ENCODE measurements around the gene DRG1. TPM values are rescaled to one million over a fixed set of nuclear protein-coding genes. Genes with fewer than 3 reads are reported as not detected.

Gene DRG1
- total RNA-seq, 4 donors from 2014 or later, result 4.6 to 39.2 (median 26.3) TPM

- Histone ChIP-seq H3K27me3 (no peaks in the 10 kb centered on the region), H3K27ac (no peak overlapping the region), H3K36me3 (peaks cover 0 to 31% (median 11%) of the 10 kb centered on the region in 4 donors), H3K4me1 (no peaks in the 10 kb centered on the region), H3K9me3 (no peaks in the 10 kb centered on the region), H3K4me3 (no peak overlapping the region)
- 56 to 67% methylated on average over 3 of the region's 3 CpGs for WGBS, 2 donors (ENCODE audit: low coverage in 1 of 2)
- no peak for DNase-seq
- TF ChIP-seq CTCF (IDR thresholded peaks at IDR 0.05) (no peak), EP300 (IDR thresholded peaks at IDR 0.05; ENCODE audit: low read depth) (no peak), POLR2AphosphoS5 (IDR thresholded peaks at IDR 0.05) (no peak), POLR2A (IDR thresholded peaks at IDR 0.05) (no peak)
- intact Hi-C loops (cut with DNase I; ENCODE audit: low total_unique reads) (no loop called here), in situ Hi-C loops (cut with MboI; ENCODE audit: low pct_ligation_motif_present in 1 of 4, low pct_unique_long_range_greater_than_20kb in 1 of 4, low sequenced_read_pairs in 3 of 4) (loop anchor here in 1 of 4 donors (25.0 kb wide), 1 partner anchor 109 kb away; the partner anchor contains the start of gene PATZ1)
Observed at GRCh38 chr22:31446208-31446607, 46.8 kb downstream of the DRG1 start.

DNA sequence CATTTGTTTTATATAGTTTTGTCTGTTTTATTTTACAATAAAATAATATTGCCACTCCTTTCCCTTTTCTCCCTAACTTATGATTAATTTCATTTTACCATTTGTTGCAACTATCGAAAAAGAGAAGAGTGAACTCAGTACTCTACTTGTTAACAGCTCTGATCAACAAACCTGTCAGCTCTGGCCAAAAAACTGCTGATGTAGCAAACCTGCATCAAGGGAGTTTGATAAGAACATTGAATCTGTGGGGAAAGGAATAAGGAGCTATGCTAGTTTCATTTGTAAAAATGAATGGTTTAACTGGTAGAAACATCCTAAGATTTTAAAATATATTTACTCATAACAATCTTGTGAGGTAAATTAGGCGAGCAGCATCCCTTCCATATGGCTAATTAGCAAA is 47.4 kb downstream of the DRG1 start:
- intact Hi-C loops (cut with DNase I; ENCODE audit: low total_unique reads), result no loop called here
- H3K36me3 ChIP-seq, result peaks cover 0 to 26% (median 10%) of the 10 kb centered on the region in 4 donors
- 95 to 97% methylated on average over 2 of the region's 2 CpGs for WGBS, 2 donors (ENCODE audit: low coverage in 1 of 2)
- H3K4me1 ChIP-seq, result no peaks in the 10 kb centered on the region
- no peak overlapping the region for H3K4me3 ChIP-seq
- no peaks in the 10 kb centered on the region for H3K27me3 ChIP-seq
- in situ Hi-C loops (cut with MboI; ENCODE audit: low pct_ligation_motif_present in 1 of 4, low pct_unique_long_range_greater_than_20kb in 1 of 4, low sequenced_read_pairs in 3 of 4), result loop anchor here in 1 of 4 donors (25.0 kb wide), 1 partner anchor 109 kb away; the partner anchor contains the start of gene PATZ1
- H3K9me3 ChIP-seq, result no peaks in the 10 kb centered on the region
- TF ChIP-seq POLR2A (IDR thresholded peaks at IDR 0.05) (no peak), POLR2AphosphoS5 (IDR thresholded peaks at IDR 0.05) (no peak)
- DNase-seq, result no peak
- no peak overlapping the region for H3K27ac ChIP-seq

- H3K9me3 ChIP-seq, result no peaks in the 10 kb centered on the region
- TF ChIP-seq EP300 (IDR thresholded peaks at IDR 0.05; ENCODE audit: low read depth) (no peak), CTCF (IDR thresholded peaks at IDR 0.05) (no peak), POLR2AphosphoS5 (IDR thresholded peaks at IDR 0.05) (no peak), POLR2A (IDR thresholded peaks at IDR 0.05) (no peak)
- DNase-seq, result no peak
- in situ Hi-C loops (cut with MboI; ENCODE audit: low pct_ligation_motif_present in 1 of 4, low pct_unique_long_range_greater_than_20kb in 1 of 4, low sequenced_read_pairs in 3 of 4) (loop anchor here in 1 of 4 donors (25.0 kb wide), 1 partner anchor 110 kb away; the partner anchor contains the start of gene PATZ1), intact Hi-C loops (cut with DNase I; ENCODE audit: low total_unique reads) (no loop called here)
- no peak overlapping the region for H3K27ac ChIP-seq
- H3K36me3 ChIP-seq, result peaks cover 0 to 23% (median 7%) of the 10 kb centered on the region in 4 donors
- H3K4me3 ChIP-seq, result no peak overlapping the region
- WGBS, 2 donors (ENCODE audit: low coverage in 1 of 2), result 91 to 96% methylated on average over 3 of the region's 3 CpGs
- H3K27me3 ChIP-seq, result no peaks in the 10 kb centered on the region
- no peaks in the 10 kb centered on the region for H3K4me1 ChIP-seq
Observed at GRCh38 chr22:31447337-31447736, 47.9 kb downstream of the DRG1 start.

DNA sequence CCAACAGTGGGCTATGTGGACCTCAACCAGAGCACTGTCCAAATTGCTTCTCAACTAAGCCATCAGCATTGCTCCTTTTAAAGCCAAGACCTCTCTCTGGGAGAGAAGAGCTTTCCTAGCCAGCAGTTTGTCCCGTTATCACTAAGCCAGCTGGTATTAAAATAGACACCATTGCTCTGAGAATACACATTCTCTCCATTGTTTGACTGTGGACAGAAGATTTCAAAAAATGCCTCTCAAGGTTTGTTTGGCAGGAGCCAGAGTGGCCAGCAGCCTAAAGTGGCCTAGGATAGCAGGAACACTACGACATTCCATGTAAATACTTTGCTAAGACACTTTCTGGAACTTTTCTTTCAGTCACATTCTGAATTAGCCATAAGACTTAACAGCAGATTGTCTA is 49.0 kb downstream of the DRG1 start:
- H3K4me3 ChIP-seq, result no peak overlapping the region
- H3K36me3 ChIP-seq, result peaks cover 0 to 24% (median 9%) of the 10 kb centered on the region in 4 donors
- in situ Hi-C loops (cut with MboI; ENCODE audit: low pct_ligation_motif_present in 1 of 4, low pct_unique_long_range_greater_than_20kb in 1 of 4, low sequenced_read_pairs in 3 of 4) (loop anchor here in 1 of 4 donors (25.0 kb wide), 1 partner anchor 111 kb away; the partner anchor contains the start of gene PATZ1), intact Hi-C loops (cut with DNase I; ENCODE audit: low total_unique reads) (no loop called here)
- WGBS, 2 donors (ENCODE audit: low coverage in 1 of 2), result 75 to 88% methylated on average over 1 to 2 of the region's 2 CpGs
- TF ChIP-seq POLR2AphosphoS5 (IDR thresholded peaks at IDR 0.05) (no peak), POLR2A (IDR thresholded peaks at IDR 0.05) (no peak), EP300 (IDR thresholded peaks at IDR 0.05; ENCODE audit: low read depth) (no peak), CTCF (IDR thresholded peaks at IDR 0.05) (no peak)
- no peak for DNase-seq
- no peaks in the 10 kb centered on the region for H3K9me3 ChIP-seq
- no peaks in the 10 kb centered on the region for H3K27me3 ChIP-seq
- no peak overlapping the region for H3K27ac ChIP-seq
- H3K4me1 ChIP-seq, result no peaks in the 10 kb centered on the region

GRCh38 chr22:31449506-31449905 is 50.1 kb downstream of the DRG1 start:
- TF ChIP-seq POLR2A (IDR thresholded peaks at IDR 0.05) (no peak), EP300 (IDR thresholded peaks at IDR 0.05; ENCODE audit: low read depth) (no peak), CTCF (IDR thresholded peaks at IDR 0.05) (no peak), POLR2AphosphoS5 (IDR thresholded peaks at IDR 0.05) (no peak)
- H3K4me3 ChIP-seq, result no peak overlapping the region
- intact Hi-C loops (cut with DNase I; ENCODE audit: low total_unique reads) (no loop called here), in situ Hi-C loops (cut with MboI; ENCODE audit: low pct_ligation_motif_present in 1 of 4, low pct_unique_long_range_greater_than_20kb in 1 of 4, low sequenced_read_pairs in 3 of 4) (loop anchor here in 1 of 4 donors (25.0 kb wide), 1 partner anchor 112 kb away; the partner anchor contains the start of gene PATZ1)
- H3K9me3 ChIP-seq, result no peaks in the 10 kb centered on the region
- no peak overlapping the region for H3K27ac ChIP-seq
- no peaks in the 10 kb centered on the region for H3K4me1 ChIP-seq
- WGBS, 2 donors (ENCODE audit: low coverage in 1 of 2), result 75 to 92% methylated on average over 4 of the region's 4 CpGs
- no peaks in the 10 kb centered on the region for H3K27me3 ChIP-seq
- peaks cover 0 to 27% (median 13%) of the 10 kb centered on the region in 4 donors for H3K36me3 ChIP-seq
- no peak for DNase-seq
